Liver (tissue), 9 donors: Measurements from ENCODE around the gene DPAGT1. TPM values are rescaled to one million over a fixed set of nuclear protein-coding genes. Genes with fewer than 3 reads are reported as not detected.

Source experiments
- DNase-seq: peaks from one replicate; pipeline ENCODE4 v3.0.0-alpha.2; 2017; ENCODE audit warnings: low spot score
- H3K27ac ChIP-seq, 2 donors: one replicate each; pipeline ENCODE4 v1.7.0; 2013; ENCODE audit warnings: inconsistent platforms in 2 of 2, low read length in 2 of 2, control low read depth in 1 of 2, low read depth in 1 of 2, mild to moderate bottlenecking in 1 of 2
- H3K27me3 ChIP-seq, 4 donors: one replicate each; pipeline versions ENCODE4 v1.6.1 to v1.7.0; 2013; ENCODE audit warnings: low read length in 3 of 4, inconsistent platforms in 1 of 4, mild to moderate bottlenecking in 1 of 4, moderate library complexity in 1 of 4; ENCODE audit not compliant: control insufficient read depth in 4 of 4, insufficient read depth in 4 of 4
- H3K36me3 ChIP-seq, 4 donors: one replicate each; pipeline versions ENCODE4 v1.6.1 to v1.7.0; 2013; ENCODE audit warnings: low read length in 3 of 4, mild to moderate bottlenecking in 3 of 4, low read depth in 1 of 4, moderate library complexity in 1 of 4; ENCODE audit not compliant: control insufficient read depth in 4 of 4, insufficient read depth in 3 of 4
- H3K4me1 ChIP-seq, 4 donors: one replicate each; pipeline versions ENCODE4 v1.6.1 to v1.7.0; 2013; ENCODE audit warnings: low read length in 3 of 4, mild to moderate bottlenecking in 3 of 4, moderate library complexity in 1 of 4; ENCODE audit not compliant: control insufficient read depth in 4 of 4, insufficient read depth in 4 of 4
- H3K4me3 ChIP-seq, 3 donors: one replicate each; pipeline versions ENCODE4 v1.6.1 to v1.7.0; 2013; ENCODE audit warnings: low read length in 3 of 3, control low read depth in 1 of 3, low read depth in 1 of 3, mild to moderate bottlenecking in 1 of 3
- H3K9ac ChIP-seq, 2 donors: one replicate each; pipeline ENCODE4 v1.7.0; 2013; ENCODE audit warnings: low read length in 2 of 2, mild to moderate bottlenecking in 2 of 2, moderate library complexity in 2 of 2, control low read depth in 1 of 2, low read depth in 1 of 2
- H3K9me3 ChIP-seq, 4 donors: one replicate each; pipeline versions ENCODE4 v1.6.1 to v1.7.0; 2013; ENCODE audit warnings: low read length in 3 of 4; ENCODE audit not compliant: control insufficient read depth in 4 of 4
- EGR1 ChIP-seq, 2 donors: IDR thresholded peaks; 2 replicates each; pipeline ENCODE4 v1.6.1; 2016 to 2018; ENCODE audit warnings: antibody characterized with exemption in 2 of 2, low read depth in 2 of 2
- FOXA1 ChIP-seq: IDR thresholded peaks from 2 replicates; pipeline ENCODE4 v1.6.1; 2016; ENCODE audit warnings: antibody characterized with exemption
- FOXA2 ChIP-seq: IDR thresholded peaks from 2 replicates; pipeline ENCODE4 v1.6.1; 2016; ENCODE audit warnings: antibody characterized with exemption
- GABPA ChIP-seq, 2 donors: IDR thresholded peaks in 1 of 2; conservative IDR thresholded peaks in 1 of 2; 2 replicates each; pipeline ENCODE4 v1.6.1; 2016; ENCODE audit warnings: antibody characterized with exemption in 2 of 2, mild to moderate bottlenecking in 1 of 2, moderate library complexity in 1 of 2
- HNF4A ChIP-seq, 2 donors: conservative IDR thresholded peaks; 2 replicates each; pipeline ENCODE4 v1.6.1; 2016; ENCODE audit warnings: antibody characterized with exemption in 2 of 2, mild to moderate bottlenecking in 2 of 2
- HNF4G ChIP-seq: IDR thresholded peaks from 2 replicates; pipeline ENCODE4 v1.6.1; 2016; ENCODE audit warnings: antibody characterized with exemption
- JUND ChIP-seq, 2 donors: IDR thresholded peaks; 2 replicates each; pipeline ENCODE4 v1.6.1; 2016; ENCODE audit warnings: antibody characterized with exemption in 2 of 2
- MAX ChIP-seq: IDR thresholded peaks from 2 replicates; pipeline ENCODE4 v1.6.1; 2016; ENCODE audit warnings: antibody characterized with exemption
- RAD21 ChIP-seq, 2 donors: IDR thresholded peaks; 2 replicates each; pipeline ENCODE4 v1.6.1; 2016; ENCODE audit warnings: antibody characterized with exemption in 2 of 2, mild to moderate bottlenecking in 2 of 2
- RXRA ChIP-seq, 2 donors: IDR thresholded peaks; 2 replicates each; pipeline ENCODE4 v1.6.1; 2017 to 2018; ENCODE audit warnings: antibody characterized with exemption in 2 of 2, mild to moderate bottlenecking in 1 of 2
- TAF1 ChIP-seq: conservative IDR thresholded peaks from 2 replicates; pipeline ENCODE4 v1.6.1; 2016; ENCODE audit warnings: antibody characterized with exemption, mild to moderate bottlenecking
- YY1 ChIP-seq: IDR thresholded peaks from 2 replicates; pipeline ENCODE4 v1.6.1; 2016; ENCODE audit warnings: antibody characterized with exemption, mild to moderate bottlenecking
- ZBTB33 ChIP-seq: IDR thresholded peaks from 2 replicates; pipeline ENCODE4 v1.6.1; 2016; ENCODE audit warnings: antibody characterized with exemption
- WGBS: extraction: QIAGEN DNeasy Blood & Tissue Kit; methylation state at CpG from one replicate; pipeline ENCODE4 v1.1.7; 2013; 5-methylcytosine and 5-hydroxymethylcytosine counted together
- polyA plus RNA-seq, 2 donors: library from polyadenylated mRNA; stranded (reverse) in 1 of 2; unstranded in 1 of 2; fragments of 200-250 nt in 1 of 2; fragments of >200 nt in 1 of 2; fragmentation: Nextera tagmentation in 1 of 2; extraction: Ambion mirVana in 1 of 2; gene quantifications; one replicate each; pipeline versions ENCODE4 v1.2.1 to v1.2.3, GENCODE V29; 2013 to 2015
- total RNA-seq, 2 donors: library from RNA; depleted of rRNA; stranded (reverse); fragments of >200 nt; gene quantifications; one replicate each; pipeline ENCODE4 v1.2.3, GENCODE V29; 2014
- TF ChIP-seq, protein P1 (sequence below): IDR thresholded peaks from 2 replicates; pipeline ENCODE4 v1.6.1; 2016; ENCODE audit warnings: antibody characterized with exemption, mild to moderate bottlenecking
- TF ChIP-seq, protein P2 (sequence below): IDR thresholded peaks from 2 replicates; pipeline ENCODE4 v1.6.1; 2016; ENCODE audit warnings: antibody characterized with exemption
- TF ChIP-seq, protein P3 (sequence below): fragments of 150-350 bp; IDR thresholded peaks from 2 replicates; pipeline ENCODE4 v1.5.1; 2017; ENCODE audit warnings: improper control_type of control experiment, low read depth, low read length; ENCODE audit not compliant: missing input control
- donor health status: healthy.
- donor health status: healthy.
- donor health status: healthy.
- donor health status: healthy.
- donor health status: healthy.

Gene DPAGT1
- total and polyA plus RNA-seq, 4 donors: 12.8 to 48.0 (median 37.4) TPM

DNA sequence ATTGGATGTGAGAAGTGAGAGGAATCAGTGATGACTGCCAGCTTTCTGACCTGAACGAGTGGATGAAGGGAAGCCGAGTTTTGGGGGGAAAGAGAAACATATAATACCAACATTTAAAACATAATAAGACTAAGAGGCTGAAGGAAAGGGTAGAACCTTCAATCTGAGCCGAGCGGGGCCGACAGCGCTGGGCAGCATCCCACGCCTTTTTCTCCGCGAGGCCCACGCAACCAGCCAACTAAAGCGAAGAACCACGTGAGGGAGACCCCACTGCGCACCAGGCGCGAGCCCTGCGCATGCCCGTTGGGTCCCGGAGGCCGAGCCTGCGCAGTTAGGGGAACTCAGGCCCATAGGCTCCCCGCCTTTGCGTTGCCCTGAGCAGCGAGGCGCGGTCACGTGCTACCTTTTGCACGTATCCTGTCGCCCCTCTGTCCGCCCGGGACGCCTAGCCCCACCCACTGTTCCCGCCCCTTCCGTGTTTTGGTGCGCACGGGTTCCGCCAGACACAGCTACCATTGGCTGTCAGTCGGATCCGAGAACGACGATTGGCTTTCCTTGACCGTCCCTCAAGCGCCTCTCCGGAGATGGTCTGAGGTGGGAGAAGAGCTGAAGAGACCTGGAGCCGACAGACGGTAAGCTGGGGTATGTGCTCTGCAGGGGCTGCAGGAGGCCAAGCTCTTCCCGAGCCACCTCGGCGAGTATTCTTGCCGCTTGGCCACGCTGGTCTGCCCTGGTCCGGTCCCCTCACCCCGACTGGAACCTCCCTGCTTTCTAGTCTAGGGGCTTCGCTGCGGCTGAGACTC, 19.6 kb upstream of the DPAGT1 start, which contains the start of gene HINFP (continued):
- TF ChIP-seq, protein P1, sequence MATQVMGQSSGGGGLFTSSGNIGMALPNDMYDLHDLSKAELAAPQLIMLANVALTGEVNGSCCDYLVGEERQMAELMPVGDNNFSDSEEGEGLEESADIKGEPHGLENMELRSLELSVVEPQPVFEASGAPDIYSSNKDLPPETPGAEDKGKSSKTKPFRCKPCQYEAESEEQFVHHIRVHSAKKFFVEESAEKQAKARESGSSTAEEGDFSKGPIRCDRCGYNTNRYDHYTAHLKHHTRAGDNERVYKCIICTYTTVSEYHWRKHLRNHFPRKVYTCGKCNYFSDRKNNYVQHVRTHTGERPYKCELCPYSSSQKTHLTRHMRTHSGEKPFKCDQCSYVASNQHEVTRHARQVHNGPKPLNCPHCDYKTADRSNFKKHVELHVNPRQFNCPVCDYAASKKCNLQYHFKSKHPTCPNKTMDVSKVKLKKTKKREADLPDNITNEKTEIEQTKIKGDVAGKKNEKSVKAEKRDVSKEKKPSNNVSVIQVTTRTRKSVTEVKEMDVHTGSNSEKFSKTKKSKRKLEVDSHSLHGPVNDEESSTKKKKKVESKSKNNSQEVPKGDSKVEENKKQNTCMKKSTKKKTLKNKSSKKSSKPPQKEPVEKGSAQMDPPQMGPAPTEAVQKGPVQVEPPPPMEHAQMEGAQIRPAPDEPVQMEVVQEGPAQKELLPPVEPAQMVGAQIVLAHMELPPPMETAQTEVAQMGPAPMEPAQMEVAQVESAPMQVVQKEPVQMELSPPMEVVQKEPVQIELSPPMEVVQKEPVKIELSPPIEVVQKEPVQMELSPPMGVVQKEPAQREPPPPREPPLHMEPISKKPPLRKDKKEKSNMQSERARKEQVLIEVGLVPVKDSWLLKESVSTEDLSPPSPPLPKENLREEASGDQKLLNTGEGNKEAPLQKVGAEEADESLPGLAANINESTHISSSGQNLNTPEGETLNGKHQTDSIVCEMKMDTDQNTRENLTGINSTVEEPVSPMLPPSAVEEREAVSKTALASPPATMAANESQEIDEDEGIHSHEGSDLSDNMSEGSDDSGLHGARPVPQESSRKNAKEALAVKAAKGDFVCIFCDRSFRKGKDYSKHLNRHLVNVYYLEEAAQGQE: no peak
- TF ChIP-seq MAX (peak; percentile 51), YY1 (peak; percentile 73), GABPA (IDR thresholded peaks at IDR 0.05 in 1 of 2, conservative IDR thresholded peaks at IDR 0.05 in 1 of 2) (peak in 1 of 2 donors; percentile 89), EGR1 (IDR thresholded peaks at IDR 0.05; ENCODE audit: low read depth in 2 of 2) (no peak), ZBTB33 (no peak), HNF4A (conservative IDR thresholded peaks at IDR 0.05) (no peak), JUND (IDR thresholded peaks at IDR 0.05) (no peak)

- peak overlapping the region; percentile 43 to 79 (median 76) for H3K4me3 ChIP-seq
- H3K9ac ChIP-seq: peak overlapping the region; percentile 73 to 88
- peaks cover 4 to 12% (median 9%) of the 10 kb centered on the region in 4 donors for H3K36me3 ChIP-seq
- H3K27me3 ChIP-seq: no peaks in the 10 kb centered on the region
- DNase-seq: no peak
- peaks cover 6 to 25% (median 18%) of the 10 kb centered on the region in 4 donors for H3K4me1 ChIP-seq
- 27% methylated on average over 5 of the region's 5 CpGs for WGBS
- H3K27ac ChIP-seq: peak overlapping the region; percentile 66 to 73
- H3K9me3 ChIP-seq: no peaks in the 10 kb centered on the region
- TF ChIP-seq RAD21 (IDR thresholded peaks at IDR 0.05) (no peak), FOXA2 (no peak), TAF1 (no peak), RXRA (IDR thresholded peaks at IDR 0.05) (no peak), HNF4A (conservative IDR thresholded peaks at IDR 0.05) (no peak), GABPA (IDR thresholded peaks at IDR 0.05 in 1 of 2, conservative IDR thresholded peaks at IDR 0.05 in 1 of 2) (no peak), ZBTB33 (no peak), HNF4G (no peak), FOXA1 (no peak), JUND (IDR thresholded peaks at IDR 0.05) (no peak)
- TF ChIP-seq, protein P2, sequence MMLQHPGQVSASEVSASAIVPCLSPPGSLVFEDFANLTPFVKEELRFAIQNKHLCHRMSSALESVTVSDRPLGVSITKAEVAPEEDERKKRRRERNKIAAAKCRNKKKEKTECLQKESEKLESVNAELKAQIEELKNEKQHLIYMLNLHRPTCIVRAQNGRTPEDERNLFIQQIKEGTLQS: no peak
- TF ChIP-seq, protein P3, sequence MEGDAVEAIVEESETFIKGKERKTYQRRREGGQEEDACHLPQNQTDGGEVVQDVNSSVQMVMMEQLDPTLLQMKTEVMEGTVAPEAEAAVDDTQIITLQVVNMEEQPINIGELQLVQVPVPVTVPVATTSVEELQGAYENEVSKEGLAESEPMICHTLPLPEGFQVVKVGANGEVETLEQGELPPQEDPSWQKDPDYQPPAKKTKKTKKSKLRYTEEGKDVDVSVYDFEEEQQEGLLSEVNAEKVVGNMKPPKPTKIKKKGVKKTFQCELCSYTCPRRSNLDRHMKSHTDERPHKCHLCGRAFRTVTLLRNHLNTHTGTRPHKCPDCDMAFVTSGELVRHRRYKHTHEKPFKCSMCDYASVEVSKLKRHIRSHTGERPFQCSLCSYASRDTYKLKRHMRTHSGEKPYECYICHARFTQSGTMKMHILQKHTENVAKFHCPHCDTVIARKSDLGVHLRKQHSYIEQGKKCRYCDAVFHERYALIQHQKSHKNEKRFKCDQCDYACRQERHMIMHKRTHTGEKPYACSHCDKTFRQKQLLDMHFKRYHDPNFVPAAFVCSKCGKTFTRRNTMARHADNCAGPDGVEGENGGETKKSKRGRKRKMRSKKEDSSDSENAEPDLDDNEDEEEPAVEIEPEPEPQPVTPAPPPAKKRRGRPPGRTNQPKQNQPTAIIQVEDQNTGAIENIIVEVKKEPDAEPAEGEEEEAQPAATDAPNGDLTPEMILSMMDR: no peak
Observed at GRCh38 chr11:119120639-119121007, 19.0 kb upstream of the DPAGT1 start.
